Thoracic aorta (tissue), 2 donors: ENCODE measurements around the gene HSBP1L1. TPM values are rescaled to one million over a fixed set of nuclear protein-coding genes. Genes with fewer than 3 reads are reported as not detected.

Experiments used
- ATAC-seq: fragments of 150-250 bp; one replicate; pipeline ENCODE4 v1.8.0; 2017; ENCODE audit warnings: low read depth; ENCODE audit not compliant: insufficient number of reproducible peaks, low FRiP score
- DNase-seq: peaks from one replicate; pipeline ENCODE4 v3.0.0-alpha.2; 2020; ENCODE audit warnings: low spot score
- H3K27ac ChIP-seq, 2 donors: fragments of 200-600 bp; sonication (generic); 1 replicate in 1 of 2; 2 replicates in 1 of 2; pipeline ENCODE4 v1.5.1; 2016; ENCODE audit warnings: mild to moderate bottlenecking in 2 of 2, moderate library complexity in 2 of 2
- H3K27me3 ChIP-seq: fragments of 200-600 bp; sonication (generic); replicated peaks from 2 replicates; pipeline ENCODE4 v1.6.0; 2016; ENCODE audit warnings: mild to moderate bottlenecking; ENCODE audit not compliant: insufficient read depth
- H3K36me3 ChIP-seq: fragments of 200-600 bp; sonication (generic); one replicate; pipeline ENCODE4 v1.5.1; 2016
- H3K4me1 ChIP-seq, 2 donors: fragments of 200-600 bp; sonication (generic); 1 replicate in 1 of 2; 2 replicates in 1 of 2; pipeline versions ENCODE4 v1.5.1 to v1.6.0; 2016; ENCODE audit warnings: low read depth in 2 of 2, mild to moderate bottlenecking in 1 of 2; ENCODE audit not compliant: control insufficient read depth in 1 of 2
- H3K4me3 ChIP-seq: fragments of 200-600 bp; sonication (generic); 2 replicates; pipeline ENCODE4 v1.5.1; 2016; ENCODE audit warnings: mild to moderate bottlenecking
- H3K9me3 ChIP-seq: fragments of 200-600 bp; sonication (generic); 2 replicates; pipeline ENCODE4 v1.5.1; 2016
- total RNA-seq, 2 donors: library from RNA; depleted of rRNA; stranded (reverse); fragments of >200 nt; gene quantifications; one replicate each; pipeline versions ENCODE4 v1.1.0 to v1.2.3, GENCODE V29; 2016
- TF ChIP-seq, protein P1 (sequence below): fragments of 200-600 bp; sonication (generic); IDR thresholded peaks from one replicate; pipeline ENCODE4 v1.5.1; 2019; ENCODE audit warnings: antibody characterized with exemption

The HSBP1L1 gene
- total RNA-seq, 2 donors from 2014 or later: 8.5 to 11.6 TPM

DNA sequence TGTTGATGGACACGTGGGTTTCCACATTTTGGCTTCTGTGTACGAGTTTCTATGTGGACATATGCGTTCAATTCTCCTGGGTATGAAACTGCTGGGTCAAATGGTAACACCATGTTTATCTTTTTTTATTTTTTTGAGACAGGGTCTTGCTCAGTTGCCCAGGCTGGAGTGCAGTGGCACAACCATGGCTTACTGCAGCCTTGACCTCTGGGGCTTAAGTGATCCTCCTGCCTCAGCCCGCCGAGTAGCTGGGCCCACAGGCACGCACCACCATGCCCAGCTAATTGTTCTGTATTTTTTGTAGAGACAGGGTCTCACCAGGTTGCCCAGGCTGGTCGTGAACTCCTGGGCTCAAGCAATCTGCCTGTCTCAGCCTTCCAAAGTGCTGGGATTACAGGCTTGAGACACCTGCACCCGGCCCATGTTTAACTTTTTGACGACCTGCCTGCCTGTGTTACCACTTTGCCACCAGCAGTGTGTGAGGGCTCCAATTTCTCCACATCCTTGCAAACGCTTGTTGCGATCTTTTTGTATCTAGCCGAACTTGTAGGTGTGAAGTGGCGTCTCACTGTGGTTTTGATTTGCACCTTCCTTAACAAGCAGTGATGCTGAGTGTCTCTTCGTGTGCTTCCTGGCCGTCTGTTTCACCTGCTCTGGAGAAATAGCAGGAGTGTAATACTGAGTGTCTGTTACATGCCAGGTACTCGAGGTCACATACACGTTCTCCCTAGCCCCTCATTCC, 6.9 kb downstream of the HSBP1L1 start:
- H3K4me3 ChIP-seq: no peak overlapping the region
- H3K4me1 ChIP-seq: no peaks in the 10 kb centered on the region
- ATAC-seq (no peak), DNase-seq (no peak)
- peaks cover 10% of the 10 kb centered on the region for H3K36me3 ChIP-seq
- H3K27ac ChIP-seq: no peak overlapping the region
- H3K9me3 ChIP-seq: no peaks in the 10 kb centered on the region
- TF ChIP-seq, protein P1, sequence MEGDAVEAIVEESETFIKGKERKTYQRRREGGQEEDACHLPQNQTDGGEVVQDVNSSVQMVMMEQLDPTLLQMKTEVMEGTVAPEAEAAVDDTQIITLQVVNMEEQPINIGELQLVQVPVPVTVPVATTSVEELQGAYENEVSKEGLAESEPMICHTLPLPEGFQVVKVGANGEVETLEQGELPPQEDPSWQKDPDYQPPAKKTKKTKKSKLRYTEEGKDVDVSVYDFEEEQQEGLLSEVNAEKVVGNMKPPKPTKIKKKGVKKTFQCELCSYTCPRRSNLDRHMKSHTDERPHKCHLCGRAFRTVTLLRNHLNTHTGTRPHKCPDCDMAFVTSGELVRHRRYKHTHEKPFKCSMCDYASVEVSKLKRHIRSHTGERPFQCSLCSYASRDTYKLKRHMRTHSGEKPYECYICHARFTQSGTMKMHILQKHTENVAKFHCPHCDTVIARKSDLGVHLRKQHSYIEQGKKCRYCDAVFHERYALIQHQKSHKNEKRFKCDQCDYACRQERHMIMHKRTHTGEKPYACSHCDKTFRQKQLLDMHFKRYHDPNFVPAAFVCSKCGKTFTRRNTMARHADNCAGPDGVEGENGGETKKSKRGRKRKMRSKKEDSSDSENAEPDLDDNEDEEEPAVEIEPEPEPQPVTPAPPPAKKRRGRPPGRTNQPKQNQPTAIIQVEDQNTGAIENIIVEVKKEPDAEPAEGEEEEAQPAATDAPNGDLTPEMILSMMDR: no peak
- H3K27me3 ChIP-seq: no peaks in the 10 kb centered on the region

DNA sequence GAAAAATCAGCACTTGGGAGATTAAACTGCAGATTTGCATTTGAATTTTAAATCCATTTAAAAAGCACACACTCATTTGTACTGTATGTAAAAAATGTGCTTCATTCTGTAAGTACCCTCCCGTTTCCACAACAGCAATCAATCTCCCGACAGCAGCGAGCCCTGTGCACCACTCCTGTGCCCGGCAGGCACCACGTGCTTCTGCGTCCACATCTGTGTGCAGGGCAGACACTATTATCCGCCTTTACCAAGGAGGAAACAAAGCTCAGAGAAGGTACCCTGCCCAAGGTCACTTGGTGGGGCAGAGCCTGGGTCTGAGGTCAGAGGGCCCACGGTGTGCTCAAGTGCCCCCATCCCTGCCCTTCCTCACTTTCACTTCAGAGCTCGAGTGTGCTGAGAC, 7.5 kb downstream of the HSBP1L1 start:
- H3K36me3 ChIP-seq: peaks cover 10% of the 10 kb centered on the region
- no peaks in the 10 kb centered on the region for H3K27me3 ChIP-seq
- ATAC-seq (no peak), DNase-seq (no peak)
- TF ChIP-seq, protein P1: no peak
- H3K27ac ChIP-seq: no peak overlapping the region
- no peaks in the 10 kb centered on the region for H3K9me3 ChIP-seq
- no peak overlapping the region for H3K4me3 ChIP-seq
- no peaks in the 10 kb centered on the region for H3K4me1 ChIP-seq

DNA sequence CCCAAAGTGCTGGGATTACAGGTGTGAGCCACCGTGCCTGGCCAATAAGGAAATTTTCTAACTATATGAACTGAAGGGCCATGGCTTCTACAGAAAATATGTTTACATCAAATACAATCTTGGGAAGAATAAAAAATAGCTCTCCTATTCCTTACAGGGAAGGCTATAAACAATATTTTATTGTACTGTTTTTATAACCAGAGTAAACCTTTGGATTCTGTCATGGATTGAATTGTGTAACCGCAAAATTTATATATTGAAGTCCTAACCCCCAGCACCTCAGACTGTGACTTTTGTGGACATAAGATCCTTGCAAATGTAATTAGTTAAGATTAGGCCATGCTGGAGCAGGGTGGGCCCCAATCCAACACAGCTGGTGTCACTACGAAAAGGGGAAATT, 8.3 kb downstream of the HSBP1L1 start:
- DNase-seq: no peak
- Histone ChIP-seq H3K9me3 (no peaks in the 10 kb centered on the region), H3K36me3 (peaks cover 10% of the 10 kb centered on the region), H3K27ac (no peak overlapping the region), H3K27me3 (no peaks in the 10 kb centered on the region), H3K4me1 (peaks cover 0 to under 1% of the 10 kb centered on the region in 2 donors), H3K4me3 (no peak overlapping the region)
- TF ChIP-seq, protein P1: no peak
- no peak for ATAC-seq

DNA sequence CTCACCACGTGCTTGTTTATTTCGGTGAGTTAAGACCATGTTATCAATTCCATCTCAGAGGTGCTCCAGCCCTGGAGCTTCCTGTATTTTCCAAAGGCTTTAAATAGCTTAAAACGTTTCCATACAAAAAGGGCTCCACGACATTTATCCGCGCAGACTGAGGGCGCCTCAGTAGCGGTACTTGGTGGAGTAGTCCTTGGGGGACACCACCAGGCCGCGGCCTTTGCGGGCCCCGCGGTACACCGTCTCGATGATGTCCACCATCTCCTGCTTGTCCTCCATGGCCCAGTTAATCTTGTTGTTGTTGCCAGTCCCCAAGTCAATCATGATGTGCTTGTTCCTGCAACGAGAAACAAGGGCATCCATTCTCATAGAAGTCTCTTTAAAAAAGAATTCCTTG, 9.1 kb downstream of the HSBP1L1 start:
- no peak overlapping the region for H3K27ac ChIP-seq

DNA sequence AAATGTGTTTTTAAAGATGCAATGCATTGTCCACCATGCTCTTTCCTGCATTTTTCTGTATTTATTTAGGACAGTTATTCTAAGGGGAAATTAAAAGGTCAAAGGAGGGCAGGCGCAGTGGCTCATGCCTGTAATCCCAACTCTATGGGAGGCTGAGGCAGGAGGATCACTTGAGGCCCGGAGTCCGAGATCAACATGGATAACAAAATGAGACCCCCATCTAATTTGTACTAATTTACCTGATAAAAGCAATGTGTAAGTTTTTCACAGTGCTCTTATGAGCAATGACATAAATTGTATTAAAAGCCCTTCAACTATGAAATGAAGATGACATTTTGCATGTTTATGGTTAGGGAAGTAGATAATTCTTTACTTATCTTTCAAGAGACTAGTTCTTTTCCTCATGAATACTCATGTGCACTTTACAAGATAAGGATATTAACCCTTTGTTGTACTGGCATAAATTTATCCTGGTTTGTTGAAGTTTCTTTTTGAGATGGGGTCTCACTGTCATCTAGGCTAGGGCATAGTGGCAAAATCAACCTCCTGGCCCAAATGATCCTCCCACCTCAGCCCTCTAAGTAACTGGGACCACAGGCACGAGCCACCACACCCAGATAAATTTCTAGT, 9.7 kb downstream of the HSBP1L1 start:
- peaks cover 0 to 8% of the 10 kb centered on the region in 2 donors for H3K4me1 ChIP-seq
- TF ChIP-seq, protein P1: no peak
- H3K36me3 ChIP-seq: peaks cover 10% of the 10 kb centered on the region
- no peaks in the 10 kb centered on the region for H3K9me3 ChIP-seq
- DNase-seq (no peak), ATAC-seq (no peak)
- H3K4me3 ChIP-seq: no peak overlapping the region
- H3K27ac ChIP-seq: no peak overlapping the region
- no peaks in the 10 kb centered on the region for H3K27me3 ChIP-seq

More for the DNA sequence above, 9.1 kb downstream of the HSBP1L1 start:
- no peak for ATAC-seq
- H3K27me3 ChIP-seq: no peaks in the 10 kb centered on the region
- no peaks in the 10 kb centered on the region for H3K9me3 ChIP-seq
- TF ChIP-seq, protein P1: no peak
- peaks cover 0 to 8% of the 10 kb centered on the region in 2 donors for H3K4me1 ChIP-seq
- peaks cover 10% of the 10 kb centered on the region for H3K36me3 ChIP-seq
- no peak overlapping the region for H3K4me3 ChIP-seq
- DNase-seq: no peak
